BLaER1 treated with 17β-estradiol and CSF1 and Interleukin-3, amounts not matched to agents 10 nM and 100 nM (cell line): ENCODE results near the gene UTS2.

Source experiments
- H3K27ac ChIP-seq, 11 experiments: shearing (Covaris generic); formaldehyde crosslinking; 2 replicates each; pipeline ENCODE4 v1.8.1; 2022
- H3K27me3 ChIP-seq, 11 experiments: shearing (Covaris generic); formaldehyde crosslinking; 2 replicates each; pipeline ENCODE4 v1.8.1; 2022
- H3K36me3 ChIP-seq, 11 experiments: shearing (Covaris generic); formaldehyde crosslinking; 2 replicates each; pipeline ENCODE4 v1.8.1; 2022
- H3K4me1 ChIP-seq, 10 experiments: shearing (Covaris generic); formaldehyde crosslinking; 2 replicates each; pipeline ENCODE4 v1.8.1; 2022
- H3K4me2 ChIP-seq, 11 experiments: shearing (Covaris generic); formaldehyde crosslinking; 2 replicates each; pipeline ENCODE4 v1.8.1; 2022
- H3K4me3 ChIP-seq, 10 experiments: shearing (Covaris generic); formaldehyde crosslinking; 2 replicates each; pipeline ENCODE4 v1.8.1; 2022
- H3K9ac ChIP-seq, 11 experiments: shearing (Covaris generic); formaldehyde crosslinking; 2 replicates each; pipeline ENCODE4 v1.8.1; 2022
- H3K9me3 ChIP-seq, 11 experiments: shearing (Covaris generic); formaldehyde crosslinking; replicated peaks in 1 of 11; 2 replicates each; pipeline ENCODE4 v1.8.1; 2022
- H4K20me1 ChIP-seq, 11 experiments: shearing (Covaris generic); formaldehyde crosslinking; 2 replicates each; pipeline ENCODE4 v1.8.1; 2022
- Cebpa-rat ChIP-seq, 11 experiments: shearing (Covaris generic); IDR thresholded peaks; 2 replicates each; pipeline ENCODE4 v1.8.1; 2022

The UTS2 gene

GRCh38 chr1:7809742-7810141 lies 43.1 kb downstream of the UTS2 start:
- H3K4me1 ChIP-seq: peaks cover 0 to 12% (median 0%) of the 10 kb centered on the region in 10 experiments; a peak in 6 of 20 replicates
- H3K27ac ChIP-seq: no peak overlapping the region
- H3K4me2 ChIP-seq: no peak overlapping the region
- no peak overlapping the region for H3K4me3 ChIP-seq
- no peak for TF ChIP-seq Cebpa-rat (IDR thresholded peaks at IDR 0.05)
- H3K9ac ChIP-seq: no peak overlapping the region
- H3K9me3 ChIP-seq: peaks cover 21 to 26% (median 23%) of the 10 kb centered on the region in 11 experiments
- no peaks in the 10 kb centered on the region for H4K20me1 ChIP-seq
- H3K27me3 ChIP-seq: no peaks in the 10 kb centered on the region
- H3K36me3 ChIP-seq: peaks cover 9 to 20% (median 15%) of the 10 kb centered on the region in 11 experiments

- TF ChIP-seq Cebpa-rat (IDR thresholded peaks at IDR 0.05): no peak
- no peak overlapping the region for H3K4me3 ChIP-seq
- peaks cover 0 to 12% (median 0%) of the 10 kb centered on the region in 10 experiments; a peak in 6 of 20 replicates for H3K4me1 ChIP-seq
- H3K27me3 ChIP-seq: no peaks in the 10 kb centered on the region
- peaks cover 9 to 12% (median 10%) of the 10 kb centered on the region in 11 experiments for H3K9me3 ChIP-seq
- H3K27ac ChIP-seq: no peak overlapping the region
- H3K36me3 ChIP-seq: peaks cover 4 to 14% (median 7%) of the 10 kb centered on the region in 11 experiments
- H3K4me2 ChIP-seq: no peak overlapping the region
- no peaks in the 10 kb centered on the region for H4K20me1 ChIP-seq
- H3K9ac ChIP-seq: no peak overlapping the region
Observed at GRCh38 chr1:7808253-7808844, 44.5 kb downstream of the UTS2 start.

GRCh38 chr1:7805460-7805859 lies 47.4 kb downstream of the UTS2 start:
- no peaks in the 10 kb centered on the region for H3K9me3 ChIP-seq
- no peak overlapping the region for H3K27ac ChIP-seq
- H3K4me1 ChIP-seq: peaks cover 0 to 7% (median 0%) of the 10 kb centered on the region in 10 experiments; a peak in 6 of 20 replicates
- H3K9ac ChIP-seq: no peak overlapping the region
- no peaks in the 10 kb centered on the region for H3K27me3 ChIP-seq
- no peaks in the 10 kb centered on the region for H4K20me1 ChIP-seq
- no peak overlapping the region for H3K4me3 ChIP-seq
- no peak overlapping the region for H3K4me2 ChIP-seq
- TF ChIP-seq Cebpa-rat (IDR thresholded peaks at IDR 0.05): no peak
- peaks cover 0 to 8% (median 0%) of the 10 kb centered on the region in 11 experiments; a peak in 4 of 22 replicates for H3K36me3 ChIP-seq
